ENCODE results near the gene P2RX5.

The P2RX5 gene

DNA sequence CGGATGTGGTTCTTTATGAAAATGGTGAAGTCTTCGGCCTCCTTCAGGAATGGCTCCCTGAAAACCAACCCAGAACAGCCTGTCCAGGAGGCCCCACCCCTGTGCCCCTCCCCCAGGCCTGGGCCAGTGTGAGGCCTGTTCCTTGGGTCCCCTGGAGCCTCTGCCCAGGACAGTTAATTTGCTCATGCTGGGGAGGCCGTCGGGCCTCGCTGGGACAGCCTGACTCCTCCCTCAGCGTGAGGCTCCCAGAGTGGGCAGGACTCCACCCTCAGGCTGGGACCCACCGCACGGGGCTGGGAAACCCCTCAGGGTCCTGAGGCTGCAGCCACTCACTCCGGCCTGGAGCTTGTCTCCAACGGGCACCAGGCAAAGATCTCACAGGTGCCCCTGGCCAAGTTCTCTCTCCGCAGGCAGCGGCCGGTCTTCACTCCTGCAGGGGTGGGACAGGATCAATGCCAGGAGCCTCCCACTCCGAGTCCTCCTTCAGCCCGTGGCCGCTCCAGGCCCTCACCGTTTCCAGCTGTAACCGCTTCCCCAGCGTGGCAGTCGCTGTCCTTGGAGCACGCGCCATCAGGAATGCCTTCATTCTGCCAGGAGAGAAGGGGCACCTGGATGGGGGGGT lies 5.8 kb downstream of the P2RX5 start:
- H3K9me3 ChIP-seq (ENCODE audit: control insufficient read depth, insufficient read depth, low read length): no peaks in the 10 kb centered on the region
- H3F3A ChIP-seq (ENCODE audit: control insufficient read depth, insufficient read depth): peaks cover 13% of the 10 kb centered on the region
- H3K4me3 ChIP-seq (ENCODE audit: low read length): peak overlapping the region; percentile 32
- TF ChIP-seq, protein P1, sequence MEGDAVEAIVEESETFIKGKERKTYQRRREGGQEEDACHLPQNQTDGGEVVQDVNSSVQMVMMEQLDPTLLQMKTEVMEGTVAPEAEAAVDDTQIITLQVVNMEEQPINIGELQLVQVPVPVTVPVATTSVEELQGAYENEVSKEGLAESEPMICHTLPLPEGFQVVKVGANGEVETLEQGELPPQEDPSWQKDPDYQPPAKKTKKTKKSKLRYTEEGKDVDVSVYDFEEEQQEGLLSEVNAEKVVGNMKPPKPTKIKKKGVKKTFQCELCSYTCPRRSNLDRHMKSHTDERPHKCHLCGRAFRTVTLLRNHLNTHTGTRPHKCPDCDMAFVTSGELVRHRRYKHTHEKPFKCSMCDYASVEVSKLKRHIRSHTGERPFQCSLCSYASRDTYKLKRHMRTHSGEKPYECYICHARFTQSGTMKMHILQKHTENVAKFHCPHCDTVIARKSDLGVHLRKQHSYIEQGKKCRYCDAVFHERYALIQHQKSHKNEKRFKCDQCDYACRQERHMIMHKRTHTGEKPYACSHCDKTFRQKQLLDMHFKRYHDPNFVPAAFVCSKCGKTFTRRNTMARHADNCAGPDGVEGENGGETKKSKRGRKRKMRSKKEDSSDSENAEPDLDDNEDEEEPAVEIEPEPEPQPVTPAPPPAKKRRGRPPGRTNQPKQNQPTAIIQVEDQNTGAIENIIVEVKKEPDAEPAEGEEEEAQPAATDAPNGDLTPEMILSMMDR (IDR thresholded peaks at IDR 0.05; ENCODE audit: low read depth, low read length, poor library complexity, severe bottlenecking): no peak
- no peak for TF ChIP-seq EZH2phosphoT487 (IDR thresholded peaks at IDR 0.05; ENCODE audit: borderline replicate concordance, low read length)
- H4K20me1 ChIP-seq (ENCODE audit: control insufficient read depth, insufficient read depth, low read depth, low read length): peaks cover 5% of the 10 kb centered on the region; the same call in 1 of the 2 replicates
- peaks cover 63% of the 10 kb centered on the region for H3K4me1 ChIP-seq (ENCODE audit: control insufficient read depth, low read length)
- peak overlapping the region; percentile 89 for H3K27ac ChIP-seq (ENCODE audit: low read depth, low read length)
- H3K9me2 ChIP-seq (replicated peaks; ENCODE audit: control insufficient read depth, low read length): no peaks in the 10 kb centered on the region
- peaks cover 63% of the 10 kb centered on the region for H3K79me2 ChIP-seq (ENCODE audit: control insufficient read depth, low read length)
- peaks cover 59% of the 10 kb centered on the region for H3K36me3 ChIP-seq (ENCODE audit: control insufficient read depth, low read length)
- peak overlapping the region; percentile 75 for H3K4me2 ChIP-seq (ENCODE audit: low read length)
- H3K27me3 ChIP-seq (ENCODE audit: control insufficient read depth, low read length): no peaks in the 10 kb centered on the region

DNA sequence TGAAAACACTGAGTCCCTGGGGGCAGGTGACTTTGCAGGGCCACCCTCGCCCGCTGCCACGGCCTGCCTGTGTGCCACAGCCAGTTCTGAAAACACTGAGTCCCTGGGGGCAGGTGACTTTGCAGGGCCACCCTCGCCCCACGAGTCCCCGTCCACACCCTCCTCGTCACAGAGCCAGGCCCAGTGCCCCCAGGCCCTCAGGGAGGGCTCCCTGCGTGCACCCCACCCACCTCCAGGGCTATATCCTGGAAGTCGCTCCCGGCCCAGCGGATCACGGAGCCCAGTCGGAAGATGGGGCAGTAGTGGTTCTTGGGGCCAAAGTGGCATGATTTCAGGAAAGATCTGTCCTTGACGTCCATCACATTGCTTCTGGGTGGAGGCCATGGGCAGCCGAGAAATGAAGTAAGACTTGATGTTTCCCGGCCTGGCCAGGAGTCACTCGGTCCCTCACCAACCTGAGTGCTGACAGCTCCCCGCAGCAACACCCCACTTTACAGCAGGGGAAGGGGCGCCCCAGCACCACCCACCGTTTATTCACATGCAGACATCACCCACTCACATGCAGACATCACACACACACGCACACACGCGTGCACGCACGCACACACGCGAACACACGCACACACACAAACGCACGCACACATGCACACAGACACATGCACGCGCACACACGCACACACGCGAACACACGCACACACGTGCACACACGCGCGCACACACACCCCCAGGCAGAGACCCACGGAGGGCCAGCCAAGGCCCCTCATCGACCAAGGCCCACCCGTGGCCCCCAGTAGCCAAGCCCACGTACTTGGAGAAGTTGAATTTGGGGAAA lies 6.5 kb downstream of the P2RX5 start:
- Histone ChIP-seq H4K20me1 (ENCODE audit: control insufficient read depth, insufficient read depth, low read depth, low read length) (peaks cover 5% of the 10 kb centered on the region; the same call in 1 of the 2 replicates), H3K27ac (ENCODE audit: low read depth, low read length) (peak overlapping the region; percentile 89), H3K79me2 (ENCODE audit: control insufficient read depth, low read length) (peaks cover 56% of the 10 kb centered on the region), H3K9me3 (ENCODE audit: control insufficient read depth, insufficient read depth, low read length) (no peaks in the 10 kb centered on the region), H3K4me3 (ENCODE audit: low read length) (peak overlapping the region; percentile 32), H3K4me2 (ENCODE audit: low read length) (peak overlapping the region; percentile 75), H3K27me3 (ENCODE audit: control insufficient read depth, low read length) (no peaks in the 10 kb centered on the region), H3K4me1 (ENCODE audit: control insufficient read depth, low read length) (peaks cover 70% of the 10 kb centered on the region), H3F3A (ENCODE audit: control insufficient read depth, insufficient read depth) (peaks cover 20% of the 10 kb centered on the region), H3K36me3 (ENCODE audit: control insufficient read depth, low read length) (peaks cover 58% of the 10 kb centered on the region), H3K9me2 (replicated peaks; ENCODE audit: control insufficient read depth, low read length) (no peaks in the 10 kb centered on the region)
- TF ChIP-seq EZH2phosphoT487 (IDR thresholded peaks at IDR 0.05; ENCODE audit: borderline replicate concordance, low read length): no peak
- TF ChIP-seq, protein P1 (IDR thresholded peaks at IDR 0.05; ENCODE audit: low read depth, low read length, poor library complexity, severe bottlenecking): no peak

DNA sequence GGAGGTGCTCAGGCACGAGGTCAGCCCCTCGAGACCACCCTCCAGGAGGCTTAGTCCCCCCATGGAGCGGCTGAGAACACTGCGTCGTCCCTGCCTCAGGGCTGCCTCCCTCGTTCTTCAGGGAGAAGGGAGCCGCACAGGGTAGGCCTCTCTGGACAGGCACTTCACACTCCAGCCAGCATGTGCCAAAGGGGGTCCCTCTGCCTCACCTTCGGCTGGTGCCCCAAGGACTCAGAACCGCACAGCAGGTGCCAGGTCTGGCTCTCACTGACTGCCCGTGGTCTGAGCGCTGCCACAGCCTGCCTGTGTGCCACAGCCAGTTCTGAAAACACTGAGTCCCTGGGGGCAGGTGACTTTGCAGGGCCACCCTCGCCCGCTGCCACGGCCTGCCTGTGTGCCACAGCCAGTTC lies 7.1 kb downstream of the P2RX5 start:
- Histone ChIP-seq H3K36me3 (ENCODE audit: control insufficient read depth, low read length) (peaks cover 60% of the 10 kb centered on the region), H3F3A (ENCODE audit: control insufficient read depth, insufficient read depth) (peaks cover 25% of the 10 kb centered on the region), H3K79me2 (ENCODE audit: control insufficient read depth, low read length) (peaks cover 50% of the 10 kb centered on the region), H3K27ac (ENCODE audit: low read depth, low read length) (peak overlapping the region; percentile 89), H3K4me2 (ENCODE audit: low read length) (peak overlapping the region; percentile 75), H3K9me2 (replicated peaks; ENCODE audit: control insufficient read depth, low read length) (no peaks in the 10 kb centered on the region), H3K27me3 (ENCODE audit: control insufficient read depth, low read length) (no peaks in the 10 kb centered on the region), H3K9me3 (ENCODE audit: control insufficient read depth, insufficient read depth, low read length) (no peaks in the 10 kb centered on the region), H3K4me1 (ENCODE audit: control insufficient read depth, low read length) (peaks cover 74% of the 10 kb centered on the region), H3K4me3 (ENCODE audit: low read length) (peak overlapping the region; percentile 63), H4K20me1 (ENCODE audit: control insufficient read depth, insufficient read depth, low read depth, low read length) (peaks cover 5% of the 10 kb centered on the region; the same call in 1 of the 2 replicates)
- TF ChIP-seq, protein P1 (IDR thresholded peaks at IDR 0.05; ENCODE audit: low read depth, low read length, poor library complexity, severe bottlenecking): no peak
- TF ChIP-seq EZH2phosphoT487 (IDR thresholded peaks at IDR 0.05; ENCODE audit: borderline replicate concordance, low read length): no peak

Measured in DOHH2 (cell line).